GM18873 (cell line): ENCODE measurements around the gene MTMR10.
A peak's percentile ranks its signal among the peaks of the same experiment; 100 is the strongest.

Experiments used
- ATAC-seq: cut with Tn5 transposase; IDR thresholded peaks from one replicate; pipeline ENCODE4 v1.9.1; 2021; ENCODE audit warnings: mild to moderate bottlenecking, moderate library complexity, moderate number of reproducible peaks; ENCODE audit not compliant: unreplicated experiment, low FRiP score

The MTMR10 gene

GRCh38 chr15:30924353-30924752, 67.1 kb downstream of the MTMR10 start:
- ATAC-seq: no peak

- ATAC-seq: no peak
Observed at GRCh38 chr15:30923429-30923828, 68.0 kb downstream of the MTMR10 start.

GRCh38 chr15:30922480-30923311, 68.7 kb downstream of the MTMR10 start:
- no peak for ATAC-seq

- no peak for ATAC-seq
Observed at GRCh38 chr15:30921781-30922479, 69.5 kb downstream of the MTMR10 start.

- ATAC-seq: no peak
Observed at GRCh38 chr15:30921106-30921505, 70.3 kb downstream of the MTMR10 start.

GRCh38 chr15:30919877-30920550, 71.4 kb downstream of the MTMR10 start:
- no peak for ATAC-seq

- ATAC-seq: no peak
Observed at GRCh38 chr15:30918366-30918765, 73.1 kb downstream of the MTMR10 start.

- ATAC-seq: no peak
Observed at GRCh38 chr15:30917675-30918074, 73.8 kb downstream of the MTMR10 start.

GRCh38 chr15:30917013-30917412, 74.4 kb downstream of the MTMR10 start:
- ATAC-seq: no peak

- ATAC-seq: no peak
Observed at GRCh38 chr15:30913761-30914160, 77.7 kb downstream of the MTMR10 start.

- ATAC-seq: no peak
Observed at GRCh38 chr15:30906366-30906765, 85.1 kb downstream of the MTMR10 start.

- ATAC-seq: no peak
Observed at GRCh38 chr15:30905821-30906220, 85.6 kb downstream of the MTMR10 start.

- no peak for ATAC-seq
Observed at GRCh38 chr15:30904812-30905211, 86.6 kb downstream of the MTMR10 start.

- peak; percentile 79 for ATAC-seq
Observed at GRCh38 chr15:30903497-30904187, 87.8 kb downstream of the MTMR10 start, which contains the start of gene FAN1. Gene FAN1, plus strand, starts transcription at chr15:30903915. Its CDS starts 749 bp downstream, at chr15:30904664.

GRCh38 chr15:30901889-30902288, 89.5 kb downstream of the MTMR10 start:
- ATAC-seq: no peak

- ATAC-seq: no peak
Observed at GRCh38 chr15:30896211-30896606, 95.2 kb downstream of the MTMR10 start.

GRCh38 chr15:30895461-30896210, 95.8 kb downstream of the MTMR10 start:
- no peak for ATAC-seq

GRCh38 chr15:30889196-30889595, 102.2 kb downstream of the MTMR10 start:
- ATAC-seq: no peak
